Measurements from ENCODE around the gene KCNA3. TPM values are rescaled to one million over a fixed set of nuclear protein-coding genes. Genes with fewer than 3 reads are reported as not detected.
A peak's percentile ranks its signal among the peaks of the same experiment; 100 is the strongest.

Gene KCNA3
- total RNA-seq, 1 experiment from 2014 or later = 1.2 TPM

DNA sequence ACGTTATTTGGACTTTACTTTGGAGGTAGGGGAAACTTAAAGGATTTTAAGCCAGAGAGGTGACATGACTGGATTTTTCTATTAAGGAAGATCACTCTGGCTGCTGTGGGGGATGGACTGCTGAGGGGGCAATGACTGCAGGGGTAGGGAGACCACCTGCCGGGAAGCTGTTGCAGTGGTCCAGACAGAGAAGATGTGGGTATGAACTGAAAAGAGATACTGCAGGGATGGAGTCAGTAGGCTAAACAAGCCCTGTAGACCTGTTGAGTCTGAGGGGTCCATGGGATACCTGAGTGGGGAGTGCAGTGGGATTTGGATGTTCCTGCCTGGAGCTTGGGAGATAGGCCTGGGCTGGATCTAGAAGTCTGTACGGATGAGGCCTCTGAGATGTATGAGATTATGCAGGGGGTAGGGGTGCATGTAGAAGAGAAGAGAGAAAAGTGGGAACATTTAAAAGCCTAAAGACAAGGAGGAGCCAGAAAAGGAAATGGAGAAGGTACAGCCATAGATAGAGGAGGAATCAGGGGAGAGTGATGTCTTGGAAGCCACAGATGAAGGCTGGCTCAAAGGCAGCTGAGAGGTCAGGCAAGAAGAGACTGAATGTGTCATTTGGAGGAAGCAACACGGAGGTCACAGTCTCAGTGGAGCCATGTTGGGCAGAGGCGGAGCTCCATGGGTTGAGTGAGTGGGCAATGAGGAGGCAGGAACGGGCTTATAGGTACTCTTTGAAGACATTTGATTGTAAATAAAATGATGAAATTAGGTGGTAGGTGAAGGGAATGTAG, 42.7 kb downstream of the KCNA3 start (continued):
- TF ChIP-seq, protein P1, sequence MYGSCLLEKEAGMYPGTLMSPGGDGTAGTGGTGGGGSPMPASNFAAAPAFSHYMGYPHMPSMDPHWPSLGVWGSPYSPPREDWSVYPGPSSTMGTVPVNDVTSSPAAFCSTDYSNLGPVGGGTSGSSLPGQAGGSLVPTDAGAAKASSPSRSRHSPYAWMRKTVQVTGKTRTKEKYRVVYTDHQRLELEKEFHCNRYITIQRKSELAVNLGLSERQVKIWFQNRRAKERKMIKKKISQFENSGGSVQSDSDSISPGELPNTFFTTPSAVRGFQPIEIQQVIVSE (CRISPR knock-in tag; IDR thresholded peaks at IDR 0.05; ENCODE audit: borderline replicate concordance) = no peak

DNA sequence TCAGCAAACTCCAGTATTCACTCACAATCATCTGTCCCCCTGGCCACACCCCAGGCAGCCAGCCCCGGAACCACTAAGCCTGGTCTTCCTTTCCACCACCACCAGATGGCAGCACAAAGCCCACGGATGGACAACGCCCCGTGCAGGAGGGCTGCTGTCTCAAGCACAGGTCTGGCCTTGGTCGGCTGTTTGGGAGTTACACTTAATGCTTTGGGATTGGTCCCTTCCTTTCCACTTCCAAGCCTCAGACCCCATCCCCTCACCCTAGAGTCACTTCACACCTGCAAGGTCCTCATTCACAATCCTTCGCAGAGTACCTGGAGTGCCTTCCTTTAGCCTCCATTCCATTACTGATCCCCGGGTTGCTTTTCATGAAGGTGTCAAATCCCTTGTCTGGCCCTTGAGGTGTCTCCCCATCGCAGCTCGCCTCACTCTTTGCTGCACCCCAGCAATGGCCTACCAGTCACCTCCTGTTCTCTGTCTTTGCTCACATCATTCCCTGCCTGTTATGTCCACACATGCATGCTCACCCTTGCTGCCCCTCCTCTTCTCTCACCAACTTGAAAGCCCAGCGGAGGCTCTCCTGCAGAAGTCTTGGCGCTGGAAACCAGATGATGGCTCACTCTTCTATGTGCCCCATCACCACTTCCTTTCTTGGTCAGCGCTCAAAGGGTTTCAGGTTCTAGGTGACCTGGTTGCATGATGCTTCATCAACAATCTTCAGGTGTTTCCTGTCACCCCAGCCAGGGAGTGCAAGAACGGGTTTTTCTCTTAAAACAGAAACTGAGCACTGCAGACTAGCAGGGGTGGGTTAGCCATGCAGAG, 43.7 kb downstream of the KCNA3 start:
- no peaks in the 10 kb centered on the region for H3K9me3 Mint-ChIP-seq
- H3K36me3 Mint-ChIP-seq = no peaks in the 10 kb centered on the region
- peaks cover 4% of the 10 kb centered on the region; the same call in 1 of the 2 replicates for H3K27me3 Mint-ChIP-seq (ENCODE audit: low read depth)
- CTCF ChIA-PET = interaction anchor here (1.6 to 3.2 kb wide), 3 partner anchors 12 to 150 kb away, joined by 7 to 18 read pairs (median 7); no protein-coding TSS in a partner anchor
- POLR2A ChIA-PET = no interaction called here
- TF ChIP-seq NR2C2 (CRISPR knock-in tag; IDR thresholded peaks at IDR 0.05) (no peak), GRHL2 (CRISPR knock-in tag; IDR thresholded peaks at IDR 0.05; ENCODE audit: insufficient replicate concordance, severe bottlenecking) (no peak)
- TF ChIP-seq, protein P2, sequence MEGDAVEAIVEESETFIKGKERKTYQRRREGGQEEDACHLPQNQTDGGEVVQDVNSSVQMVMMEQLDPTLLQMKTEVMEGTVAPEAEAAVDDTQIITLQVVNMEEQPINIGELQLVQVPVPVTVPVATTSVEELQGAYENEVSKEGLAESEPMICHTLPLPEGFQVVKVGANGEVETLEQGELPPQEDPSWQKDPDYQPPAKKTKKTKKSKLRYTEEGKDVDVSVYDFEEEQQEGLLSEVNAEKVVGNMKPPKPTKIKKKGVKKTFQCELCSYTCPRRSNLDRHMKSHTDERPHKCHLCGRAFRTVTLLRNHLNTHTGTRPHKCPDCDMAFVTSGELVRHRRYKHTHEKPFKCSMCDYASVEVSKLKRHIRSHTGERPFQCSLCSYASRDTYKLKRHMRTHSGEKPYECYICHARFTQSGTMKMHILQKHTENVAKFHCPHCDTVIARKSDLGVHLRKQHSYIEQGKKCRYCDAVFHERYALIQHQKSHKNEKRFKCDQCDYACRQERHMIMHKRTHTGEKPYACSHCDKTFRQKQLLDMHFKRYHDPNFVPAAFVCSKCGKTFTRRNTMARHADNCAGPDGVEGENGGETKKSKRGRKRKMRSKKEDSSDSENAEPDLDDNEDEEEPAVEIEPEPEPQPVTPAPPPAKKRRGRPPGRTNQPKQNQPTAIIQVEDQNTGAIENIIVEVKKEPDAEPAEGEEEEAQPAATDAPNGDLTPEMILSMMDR (IDR thresholded peaks at IDR 0.05) = peak; percentile 82
- TF ChIP-seq, protein P3, sequence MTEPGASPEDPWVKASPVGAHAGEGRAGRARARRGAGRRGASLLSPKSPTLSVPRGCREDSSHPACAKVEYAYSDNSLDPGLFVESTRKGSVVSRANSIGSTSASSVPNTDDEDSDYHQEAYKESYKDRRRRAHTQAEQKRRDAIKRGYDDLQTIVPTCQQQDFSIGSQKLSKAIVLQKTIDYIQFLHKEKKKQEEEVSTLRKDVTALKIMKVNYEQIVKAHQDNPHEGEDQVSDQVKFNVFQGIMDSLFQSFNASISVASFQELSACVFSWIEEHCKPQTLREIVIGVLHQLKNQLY (CRISPR knock-in tag; IDR thresholded peaks at IDR 0.05) = no peak
- no peak overlapping the region for H3K4me3 Mint-ChIP-seq
- peak; percentile 87 for DNase-seq (ENCODE audit: low spot score)
- H3K27ac Mint-ChIP-seq = no peak overlapping the region
- ATAC-seq = peak; percentile 100
- no peaks in the 10 kb centered on the region for H3K4me1 Mint-ChIP-seq

DNA sequence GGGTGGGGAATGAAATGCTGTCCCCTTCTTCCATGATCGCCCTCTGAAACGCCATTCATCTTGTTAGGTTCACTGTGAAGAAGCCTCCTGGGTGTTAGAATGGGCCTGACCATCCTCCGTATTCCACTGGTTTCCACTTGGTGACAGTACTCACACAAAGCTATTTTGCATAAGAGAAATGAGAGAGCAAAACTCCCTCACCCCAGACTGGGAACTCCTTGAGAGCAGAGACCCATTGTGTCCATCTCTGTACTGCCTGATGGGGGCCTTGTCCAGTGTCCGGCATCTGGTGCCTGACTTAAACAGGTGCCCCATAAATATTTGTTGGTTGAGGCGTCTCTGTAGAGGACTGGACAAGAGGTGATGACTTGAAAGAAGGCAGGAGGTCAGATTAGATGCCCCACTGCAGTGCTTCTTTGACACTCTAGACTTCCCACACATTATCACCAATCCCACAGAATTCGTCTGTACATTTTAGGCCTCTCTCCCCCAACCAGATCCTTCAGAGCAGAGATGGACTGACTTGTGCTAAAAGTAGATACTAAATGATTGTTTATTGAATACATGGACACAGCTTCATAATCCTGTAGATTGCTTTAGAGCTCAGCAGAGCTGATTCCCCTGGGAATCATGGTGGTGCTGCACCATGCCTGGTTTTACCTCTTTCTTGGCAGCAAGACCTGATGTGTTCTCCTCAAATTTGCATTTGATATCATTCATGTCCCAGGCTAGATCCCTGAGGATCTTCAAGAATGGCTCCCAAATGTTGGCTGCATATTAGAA, 46.2 kb downstream of the KCNA3 start:
- ChIA-PET POLR2A (no interaction called here), CTCF (interaction anchor here (0.6 to 2.0 kb wide), 3 partner anchors 9 to 153 kb away, joined by 3 to 7 read pairs (median 6); no protein-coding TSS in a partner anchor)
- TF ChIP-seq HMGA2 (CRISPR knock-in tag; IDR thresholded peaks at IDR 0.05) (no peak), TP53 (CRISPR knock-in tag; IDR thresholded peaks at IDR 0.05) (no peak), OVOL2 (CRISPR knock-in tag; IDR thresholded peaks at IDR 0.05; ENCODE audit: borderline replicate concordance) (no peak), ZNF121 (CRISPR knock-in tag; IDR thresholded peaks at IDR 0.05) (no peak)
- TF ChIP-seq, protein P4, sequence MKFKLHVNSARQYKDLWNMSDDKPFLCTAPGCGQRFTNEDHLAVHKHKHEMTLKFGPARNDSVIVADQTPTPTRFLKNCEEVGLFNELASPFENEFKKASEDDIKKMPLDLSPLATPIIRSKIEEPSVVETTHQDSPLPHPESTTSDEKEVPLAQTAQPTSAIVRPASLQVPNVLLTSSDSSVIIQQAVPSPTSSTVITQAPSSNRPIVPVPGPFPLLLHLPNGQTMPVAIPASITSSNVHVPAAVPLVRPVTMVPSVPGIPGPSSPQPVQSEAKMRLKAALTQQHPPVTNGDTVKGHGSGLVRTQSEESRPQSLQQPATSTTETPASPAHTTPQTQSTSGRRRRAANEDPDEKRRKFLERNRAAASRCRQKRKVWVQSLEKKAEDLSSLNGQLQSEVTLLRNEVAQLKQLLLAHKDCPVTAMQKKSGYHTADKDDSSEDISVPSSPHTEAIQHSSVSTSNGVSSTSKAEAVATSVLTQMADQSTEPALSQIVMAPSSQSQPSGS (CRISPR knock-in tag; IDR thresholded peaks at IDR 0.05; ENCODE audit: borderline replicate concordance, low read depth) = no peak
- TF ChIP-seq, protein P5, sequence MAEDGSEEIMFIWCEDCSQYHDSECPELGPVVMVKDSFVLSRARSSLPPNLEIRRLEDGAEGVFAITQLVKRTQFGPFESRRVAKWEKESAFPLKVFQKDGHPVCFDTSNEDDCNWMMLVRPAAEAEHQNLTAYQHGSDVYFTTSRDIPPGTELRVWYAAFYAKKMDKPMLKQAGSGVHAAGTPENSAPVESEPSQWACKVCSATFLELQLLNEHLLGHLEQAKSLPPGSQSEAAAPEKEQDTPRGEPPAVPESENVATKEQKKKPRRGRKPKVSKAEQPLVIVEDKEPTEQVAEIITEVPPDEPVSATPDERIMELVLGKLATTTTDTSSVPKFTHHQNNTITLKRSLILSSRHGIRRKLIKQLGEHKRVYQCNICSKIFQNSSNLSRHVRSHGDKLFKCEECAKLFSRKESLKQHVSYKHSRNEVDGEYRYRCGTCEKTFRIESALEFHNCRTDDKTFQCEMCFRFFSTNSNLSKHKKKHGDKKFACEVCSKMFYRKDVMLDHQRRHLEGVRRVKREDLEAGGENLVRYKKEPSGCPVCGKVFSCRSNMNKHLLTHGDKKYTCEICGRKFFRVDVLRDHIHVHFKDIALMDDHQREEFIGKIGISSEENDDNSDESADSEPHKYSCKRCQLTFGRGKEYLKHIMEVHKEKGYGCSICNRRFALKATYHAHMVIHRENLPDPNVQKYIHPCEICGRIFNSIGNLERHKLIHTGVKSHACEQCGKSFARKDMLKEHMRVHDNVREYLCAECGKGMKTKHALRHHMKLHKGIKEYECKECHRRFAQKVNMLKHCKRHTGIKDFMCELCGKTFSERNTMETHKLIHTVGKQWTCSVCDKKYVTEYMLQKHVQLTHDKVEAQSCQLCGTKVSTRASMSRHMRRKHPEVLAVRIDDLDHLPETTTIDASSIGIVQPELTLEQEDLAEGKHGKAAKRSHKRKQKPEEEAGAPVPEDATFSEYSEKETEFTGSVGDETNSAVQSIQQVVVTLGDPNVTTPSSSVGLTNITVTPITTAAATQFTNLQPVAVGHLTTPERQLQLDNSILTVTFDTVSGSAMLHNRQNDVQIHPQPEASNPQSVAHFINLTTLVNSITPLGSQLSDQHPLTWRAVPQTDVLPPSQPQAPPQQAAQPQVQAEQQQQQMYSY (CRISPR knock-in tag; IDR thresholded peaks at IDR 0.05) = no peak
- TF ChIP-seq, protein P6, sequence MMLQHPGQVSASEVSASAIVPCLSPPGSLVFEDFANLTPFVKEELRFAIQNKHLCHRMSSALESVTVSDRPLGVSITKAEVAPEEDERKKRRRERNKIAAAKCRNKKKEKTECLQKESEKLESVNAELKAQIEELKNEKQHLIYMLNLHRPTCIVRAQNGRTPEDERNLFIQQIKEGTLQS (CRISPR knock-in tag; conservative IDR thresholded peaks at IDR 0.05) = no peak
- TF ChIP-seq, protein P7, sequence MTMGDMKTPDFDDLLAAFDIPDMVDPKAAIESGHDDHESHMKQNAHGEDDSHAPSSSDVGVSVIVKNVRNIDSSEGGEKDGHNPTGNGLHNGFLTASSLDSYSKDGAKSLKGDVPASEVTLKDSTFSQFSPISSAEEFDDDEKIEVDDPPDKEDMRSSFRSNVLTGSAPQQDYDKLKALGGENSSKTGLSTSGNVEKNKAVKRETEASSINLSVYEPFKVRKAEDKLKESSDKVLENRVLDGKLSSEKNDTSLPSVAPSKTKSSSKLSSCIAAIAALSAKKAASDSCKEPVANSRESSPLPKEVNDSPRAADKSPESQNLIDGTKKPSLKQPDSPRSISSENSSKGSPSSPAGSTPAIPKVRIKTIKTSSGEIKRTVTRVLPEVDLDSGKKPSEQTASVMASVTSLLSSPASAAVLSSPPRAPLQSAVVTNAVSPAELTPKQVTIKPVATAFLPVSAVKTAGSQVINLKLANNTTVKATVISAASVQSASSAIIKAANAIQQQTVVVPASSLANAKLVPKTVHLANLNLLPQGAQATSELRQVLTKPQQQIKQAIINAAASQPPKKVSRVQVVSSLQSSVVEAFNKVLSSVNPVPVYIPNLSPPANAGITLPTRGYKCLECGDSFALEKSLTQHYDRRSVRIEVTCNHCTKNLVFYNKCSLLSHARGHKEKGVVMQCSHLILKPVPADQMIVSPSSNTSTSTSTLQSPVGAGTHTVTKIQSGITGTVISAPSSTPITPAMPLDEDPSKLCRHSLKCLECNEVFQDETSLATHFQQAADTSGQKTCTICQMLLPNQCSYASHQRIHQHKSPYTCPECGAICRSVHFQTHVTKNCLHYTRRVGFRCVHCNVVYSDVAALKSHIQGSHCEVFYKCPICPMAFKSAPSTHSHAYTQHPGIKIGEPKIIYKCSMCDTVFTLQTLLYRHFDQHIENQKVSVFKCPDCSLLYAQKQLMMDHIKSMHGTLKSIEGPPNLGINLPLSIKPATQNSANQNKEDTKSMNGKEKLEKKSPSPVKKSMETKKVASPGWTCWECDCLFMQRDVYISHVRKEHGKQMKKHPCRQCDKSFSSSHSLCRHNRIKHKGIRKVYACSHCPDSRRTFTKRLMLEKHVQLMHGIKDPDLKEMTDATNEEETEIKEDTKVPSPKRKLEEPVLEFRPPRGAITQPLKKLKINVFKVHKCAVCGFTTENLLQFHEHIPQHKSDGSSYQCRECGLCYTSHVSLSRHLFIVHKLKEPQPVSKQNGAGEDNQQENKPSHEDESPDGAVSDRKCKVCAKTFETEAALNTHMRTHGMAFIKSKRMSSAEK (CRISPR knock-in tag; IDR thresholded peaks at IDR 0.05; ENCODE audit: borderline replicate concordance) = no peak
- Mint-ChIP-seq H3K36me3 (no peaks in the 10 kb centered on the region), H3K4me3 (no peak overlapping the region), H3K27ac (no peak overlapping the region), H3K9me3 (no peaks in the 10 kb centered on the region), H3K27me3 (ENCODE audit: low read depth) (peaks cover 9% of the 10 kb centered on the region; the same call in 1 of the 2 replicates), H3K4me1 (no peaks in the 10 kb centered on the region)
- no peak for DNase-seq (ENCODE audit: low spot score)
- no peak for ATAC-seq
